Upper lobe of right lung (tissue), 1 donor: ENCODE data around the gene TMCC2. TPM values are rescaled to one million over a fixed set of nuclear protein-coding genes. Genes with fewer than 3 reads are reported as not detected.

ENCODE experiments used
- ATAC-seq: fragments of 200-7000 bp; cut with Tn5 transposase; one replicate; pipeline ENCODE4 v1.9.1; 2020; ENCODE audit warnings: mild to moderate bottlenecking, moderate library complexity
- DNase-seq: peaks from one replicate; pipeline ENCODE4 v3.0.0-alpha.2; 2020
- H3K27ac ChIP-seq: fragments of 200-600 bp; one replicate; pipeline ENCODE4 v1.8.0; 2022
- H3K27me3 ChIP-seq: fragments of 200-600 bp; one replicate; pipeline ENCODE4 v1.8.0; 2022; ENCODE audit warnings: mild to moderate bottlenecking
- H3K36me3 ChIP-seq: fragments of 200-600 bp; one replicate; pipeline ENCODE4 v1.8.0; 2022
- H3K4me1 ChIP-seq: fragments of 200-600 bp; one replicate; pipeline ENCODE4 v1.8.0; 2022
- H3K4me3 ChIP-seq: fragments of 200-600 bp; one replicate; pipeline ENCODE4 v1.8.0; 2022; ENCODE audit warnings: mild to moderate bottlenecking
- H3K9me3 ChIP-seq: fragments of 200-600 bp; one replicate; pipeline ENCODE4 v1.8.0; 2022
- CTCF ChIP-seq: fragments of 200-600 bp; IDR thresholded peaks from one replicate; pipeline ENCODE4 v1.8.0; 2022; ENCODE audit warnings: antibody characterized with exemption
- intact Hi-C: fragments of 100-400 bp; cut with DNase I; formaldehyde crosslinking; loops from one replicate; pipeline ENCODE4 v1.11.0; 2022
- total RNA-seq: library from RNA; stranded (reverse); fragmentation: NEBNext Ultra II Directional; extraction: Animal tissue kit (Norgen Biotek cat#: 25700); gene quantifications from one replicate; pipeline ENCODE4 v1.2.1, GENCODE V29; 2021
- donor health status: DM: no; HTN: yes; CAD: no; lungs with severe emphysema.

TMCC2 gene
- total RNA-seq, 1 donor from 2014 or later, result 4.8 TPM

- ATAC-seq, result no peak
- Histone ChIP-seq H3K9me3 (no peaks in the 10 kb centered on the region), H3K27me3 (no peaks in the 10 kb centered on the region), H3K27ac (no peak overlapping the region), H3K4me3 (no peak overlapping the region), H3K4me1 (peaks cover 44% of the 10 kb centered on the region), H3K36me3 (no peaks in the 10 kb centered on the region)
- no peak for DNase-seq
- intact Hi-C loops, result no loop called here
- TF ChIP-seq CTCF, result no peak
These were observed 55.8 kb downstream of the TMCC2 start for GRCh38 chr1:205283270-205284147.

- Histone ChIP-seq H3K27me3 (no peaks in the 10 kb centered on the region), H3K4me3 (no peak overlapping the region), H3K36me3 (no peaks in the 10 kb centered on the region), H3K27ac (peak overlapping the region; percentile 62), H3K4me1 (peaks cover 44% of the 10 kb centered on the region), H3K9me3 (no peaks in the 10 kb centered on the region)
- ATAC-seq (peak; percentile 93), DNase-seq (peak; percentile 92)
- intact Hi-C loops, result no loop called here
- TF ChIP-seq CTCF, result peak; percentile 15
These were observed 56.8 kb downstream of the TMCC2 start for GRCh38 chr1:205284420-205285144.

- ATAC-seq (no peak), DNase-seq (no peak)
- TF ChIP-seq CTCF, result no peak
- intact Hi-C loops, result no loop called here
- H3K4me3 ChIP-seq, result no peak overlapping the region
- H3K4me1 ChIP-seq, result peaks cover 44% of the 10 kb centered on the region
- no peaks in the 10 kb centered on the region for H3K36me3 ChIP-seq
- no peaks in the 10 kb centered on the region for H3K27me3 ChIP-seq
- no peaks in the 10 kb centered on the region for H3K9me3 ChIP-seq
- peak overlapping the region; percentile 24 for H3K27ac ChIP-seq
These were observed 57.8 kb downstream of the TMCC2 start for GRCh38 chr1:205285381-205286101.

GRCh38 chr1:205286335-205286950 lies 58.7 kb downstream of the TMCC2 start:
- DNase-seq (no peak), ATAC-seq (no peak)
- intact Hi-C loops, result no loop called here
- Histone ChIP-seq H3K27ac (peak overlapping the region; percentile 24), H3K27me3 (no peaks in the 10 kb centered on the region), H3K4me1 (peaks cover 44% of the 10 kb centered on the region), H3K36me3 (no peaks in the 10 kb centered on the region), H3K4me3 (no peak overlapping the region), H3K9me3 (no peaks in the 10 kb centered on the region)
- no peak for TF ChIP-seq CTCF

- H3K9me3 ChIP-seq, result no peaks in the 10 kb centered on the region
- ATAC-seq, result no peak
- H3K4me3 ChIP-seq, result no peak overlapping the region
- intact Hi-C loops, result no loop called here
- H3K4me1 ChIP-seq, result peaks cover 44% of the 10 kb centered on the region
- no peaks in the 10 kb centered on the region for H3K27me3 ChIP-seq
- no peak for TF ChIP-seq CTCF
- peak overlapping the region; percentile 25 for H3K27ac ChIP-seq
- H3K36me3 ChIP-seq, result no peaks in the 10 kb centered on the region
- no peak for DNase-seq
These were observed 59.3 kb downstream of the TMCC2 start for GRCh38 chr1:205287076-205287475.
